Esophagus muscularis mucosa (tissue), 3 donors: ENCODE results near the gene TMEM123.

Experiments used
- CTCF ChIP-seq, 3 experiments: fragments of 200-600 bp in 2 of 3; fragments of 450-650 bp in 1 of 3; sonication (generic) in 2 of 3; IDR thresholded peaks; one replicate each; pipeline ENCODE4 v1.5.1; 2017 to 2019; ENCODE audit warnings: antibody characterized with exemption in 3 of 3, mild to moderate bottlenecking in 2 of 3, moderate library complexity in 1 of 3
- POLR2A ChIP-seq: fragments of 450-650 bp; IDR thresholded peaks from one replicate; pipeline ENCODE4 v1.6.1; 2017; ENCODE audit warnings: antibody characterized with exemption, moderate library complexity, mild to moderate bottlenecking, low read depth
- POLR2AphosphoS5 ChIP-seq, 2 donors: sonication (generic); formaldehyde crosslinking; IDR thresholded peaks; one replicate each; pipeline ENCODE4 v1.6.1; 2017; ENCODE audit warnings: antibody characterized with exemption in 2 of 2

GRCh38 chr11:102415304-102415916, 37.2 kb downstream of the TMEM123 start:
- TF ChIP-seq POLR2A = no peak
- no peak for TF ChIP-seq POLR2AphosphoS5 (IDR thresholded peaks at IDR 0.05)
- TF ChIP-seq CTCF (IDR thresholded peaks at IDR 0.05) = no peak
